ENCODE measurements around the gene ST3GAL4.
A peak's percentile ranks its signal among the peaks of the same experiment; 100 is the strongest.

ST3GAL4 gene

GRCh38 chr11:126407682-126408288, 52.3 kb downstream of the ST3GAL4 start:
- no peak for DNase-seq (ENCODE audit: low read depth in 2 of 2)

- DNase-seq (ENCODE audit: low read depth in 2 of 2): no peak
Observed at GRCh38 chr11:126408496-126408895, 53.0 kb downstream of the ST3GAL4 start.

- no peak for DNase-seq (ENCODE audit: low read depth in 2 of 2)
Observed at GRCh38 chr11:126408901-126409619, 53.6 kb downstream of the ST3GAL4 start.

GRCh38 chr11:126409620-126409985, 54.1 kb downstream of the ST3GAL4 start:
- no peak for DNase-seq (ENCODE audit: low read depth in 2 of 2)

GRCh38 chr11:126410649-126411048, 55.2 kb downstream of the ST3GAL4 start:
- DNase-seq (ENCODE audit: low read depth in 2 of 2): no peak

GRCh38 chr11:126411971-126412381, 56.5 kb downstream of the ST3GAL4 start:
- DNase-seq (ENCODE audit: low read depth in 2 of 2): no peak

GRCh38 chr11:126413426-126413825, 57.9 kb downstream of the ST3GAL4 start:
- DNase-seq (ENCODE audit: low read depth in 2 of 2): no peak

- no peak for DNase-seq (ENCODE audit: low read depth in 2 of 2)
Observed at GRCh38 chr11:126413843-126414405, 58.4 kb downstream of the ST3GAL4 start.

GRCh38 chr11:126414615-126415014, 59.1 kb downstream of the ST3GAL4 start:
- no peak for DNase-seq (ENCODE audit: low read depth in 2 of 2)

- no peak for DNase-seq (ENCODE audit: low read depth in 2 of 2)
Observed at GRCh38 chr11:126415128-126415527, 59.6 kb downstream of the ST3GAL4 start.

GRCh38 chr11:126415669-126416420, 60.4 kb downstream of the ST3GAL4 start:
- DNase-seq (ENCODE audit: low read depth in 2 of 2): no peak

- DNase-seq (ENCODE audit: low read depth in 2 of 2): peak; percentile 54 to 68
Observed at GRCh38 chr11:126416542-126417090, 61.1 kb downstream of the ST3GAL4 start.

- no peak for DNase-seq (ENCODE audit: low read depth in 2 of 2)
Observed at GRCh38 chr11:126417091-126417862, 61.8 kb downstream of the ST3GAL4 start.

- DNase-seq (ENCODE audit: low read depth in 2 of 2): no peak
Observed at GRCh38 chr11:126418887-126419286, 63.4 kb downstream of the ST3GAL4 start.

- DNase-seq (ENCODE audit: low read depth in 2 of 2): no peak
Observed at GRCh38 chr11:126419801-126420697, 64.6 kb downstream of the ST3GAL4 start.

GRCh38 chr11:126420698-126421256, 65.3 kb downstream of the ST3GAL4 start:
- DNase-seq (ENCODE audit: low read depth in 2 of 2): no peak

GRCh38 chr11:126421271-126421671, 65.8 kb downstream of the ST3GAL4 start:
- no peak for DNase-seq (ENCODE audit: low read depth in 2 of 2)

GRCh38 chr11:126422446-126422845, 67.0 kb downstream of the ST3GAL4 start:
- DNase-seq (ENCODE audit: low read depth in 2 of 2): no peak

GRCh38 chr11:126423154-126423553, 67.7 kb downstream of the ST3GAL4 start:
- DNase-seq (ENCODE audit: low read depth in 2 of 2): no peak

- no peak for DNase-seq (ENCODE audit: low read depth in 2 of 2)
Observed at GRCh38 chr11:126423743-126424142, 68.3 kb downstream of the ST3GAL4 start.

All from stimulated activated CD8-positive, alpha-beta memory T cell treated with anti-CD3 and anti-CD28 coated beads, Interleukin-7, amount 100 ng/mL, for 4 hours (primary cell).